Gastrocnemius medialis (tissue), 4 donors: Measurements from ENCODE around the gene E2F4.
A peak's percentile ranks its signal among the peaks of the same experiment; 100 is the strongest.

Experiments used
- POLR2A ChIP-seq, 2 donors: fragments of 450-650 bp; IDR thresholded peaks; one replicate each; pipeline ENCODE4 v1.6.1; 2017; ENCODE audit warnings: antibody characterized with exemption in 2 of 2, mild to moderate bottlenecking in 2 of 2, moderate library complexity in 2 of 2
- TF ChIP-seq, protein P1 (sequence below), 5 experiments: fragments of 450-650 bp in 3 of 5; fragments of 200-600 bp in 2 of 5; sonication (generic) in 2 of 5; IDR thresholded peaks in 4 of 5; conservative IDR thresholded peaks in 1 of 5; 1 replicate in 4 of 5; 2 replicates in 1 of 5; pipeline ENCODE4 v1.5.1; 2016 to 2019; ENCODE audit warnings: antibody characterized with exemption in 5 of 5, mild to moderate bottlenecking in 3 of 5, moderate library complexity in 3 of 5

DNA sequence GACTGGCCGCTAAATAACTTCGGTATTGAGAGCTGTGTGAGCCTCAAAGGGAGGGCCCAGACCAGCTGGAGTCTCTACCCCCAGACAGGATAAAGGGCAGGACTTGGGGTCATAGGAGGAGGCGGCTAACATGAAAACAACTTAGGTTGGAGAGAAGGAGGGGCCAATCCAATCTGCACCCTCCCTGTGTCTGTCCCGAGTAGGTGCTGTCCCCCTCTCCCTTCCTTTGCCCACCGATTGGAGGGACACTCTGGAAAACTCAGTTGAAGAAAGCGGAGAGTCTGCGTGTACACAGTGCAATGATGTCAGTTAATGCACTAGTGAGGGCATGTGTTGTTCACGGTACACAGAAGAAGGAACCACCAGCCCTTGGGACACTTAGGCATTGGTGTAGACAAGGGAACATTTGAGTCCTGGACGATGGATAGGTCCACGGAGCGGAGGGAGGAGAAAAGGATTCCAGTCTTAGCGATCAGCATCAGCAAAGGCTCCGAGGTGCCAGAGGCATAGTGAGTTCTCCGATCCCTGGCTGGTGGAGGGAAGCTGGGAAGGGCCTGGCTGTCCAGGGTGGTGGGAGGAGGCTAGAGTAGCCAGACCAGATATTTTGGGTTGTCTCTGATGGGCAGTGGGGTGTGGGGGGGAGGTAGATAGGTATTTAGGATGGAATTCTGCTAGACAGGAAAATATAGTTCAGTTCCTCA is 20.9 kb upstream of the E2F4 start:
- TF ChIP-seq, protein P1, sequence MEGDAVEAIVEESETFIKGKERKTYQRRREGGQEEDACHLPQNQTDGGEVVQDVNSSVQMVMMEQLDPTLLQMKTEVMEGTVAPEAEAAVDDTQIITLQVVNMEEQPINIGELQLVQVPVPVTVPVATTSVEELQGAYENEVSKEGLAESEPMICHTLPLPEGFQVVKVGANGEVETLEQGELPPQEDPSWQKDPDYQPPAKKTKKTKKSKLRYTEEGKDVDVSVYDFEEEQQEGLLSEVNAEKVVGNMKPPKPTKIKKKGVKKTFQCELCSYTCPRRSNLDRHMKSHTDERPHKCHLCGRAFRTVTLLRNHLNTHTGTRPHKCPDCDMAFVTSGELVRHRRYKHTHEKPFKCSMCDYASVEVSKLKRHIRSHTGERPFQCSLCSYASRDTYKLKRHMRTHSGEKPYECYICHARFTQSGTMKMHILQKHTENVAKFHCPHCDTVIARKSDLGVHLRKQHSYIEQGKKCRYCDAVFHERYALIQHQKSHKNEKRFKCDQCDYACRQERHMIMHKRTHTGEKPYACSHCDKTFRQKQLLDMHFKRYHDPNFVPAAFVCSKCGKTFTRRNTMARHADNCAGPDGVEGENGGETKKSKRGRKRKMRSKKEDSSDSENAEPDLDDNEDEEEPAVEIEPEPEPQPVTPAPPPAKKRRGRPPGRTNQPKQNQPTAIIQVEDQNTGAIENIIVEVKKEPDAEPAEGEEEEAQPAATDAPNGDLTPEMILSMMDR (IDR thresholded peaks at IDR 0.05 in 4 of 5, conservative IDR thresholded peaks at IDR 0.05 in 1 of 5) = no peak
- TF ChIP-seq POLR2A (IDR thresholded peaks at IDR 0.05) = peak in 1 of 2 donors; percentile 65
